HG03280 (cell line): Measurements from ENCODE around the gene NUSAP1.
"Not testable (repeated sequence)": the region's sequence is repeated elsewhere in the genome, so short reads cannot be mapped to it uniquely, and the experiment has no call there.

ENCODE experiments used
- ATAC-seq: cut with Tn5 transposase; IDR thresholded peaks from one replicate; pipeline ENCODE4 v1.9.1; 2021; ENCODE audit warnings: mild to moderate bottlenecking, moderate library complexity; ENCODE audit not compliant: unreplicated experiment

Gene NUSAP1

DNA sequence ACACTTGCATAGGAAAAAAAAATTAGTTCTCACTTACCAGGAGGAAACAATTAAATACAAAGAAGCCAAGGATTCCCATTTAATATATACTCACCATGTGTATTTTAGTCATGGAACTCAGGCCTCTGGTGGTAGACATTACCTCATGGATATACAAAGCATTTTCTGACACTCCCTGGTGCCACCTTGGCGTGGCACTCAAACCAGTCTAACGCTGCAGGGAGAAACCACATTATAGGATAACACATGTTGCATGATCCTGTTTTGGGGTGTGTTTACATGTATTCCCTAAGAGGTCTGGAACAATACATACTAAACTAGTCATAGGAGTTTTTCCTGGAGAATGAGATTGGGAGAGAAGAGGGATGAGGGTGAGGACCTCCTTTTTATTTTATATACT is 78.3 kb downstream of the NUSAP1 start:
- no peak for ATAC-seq

DNA sequence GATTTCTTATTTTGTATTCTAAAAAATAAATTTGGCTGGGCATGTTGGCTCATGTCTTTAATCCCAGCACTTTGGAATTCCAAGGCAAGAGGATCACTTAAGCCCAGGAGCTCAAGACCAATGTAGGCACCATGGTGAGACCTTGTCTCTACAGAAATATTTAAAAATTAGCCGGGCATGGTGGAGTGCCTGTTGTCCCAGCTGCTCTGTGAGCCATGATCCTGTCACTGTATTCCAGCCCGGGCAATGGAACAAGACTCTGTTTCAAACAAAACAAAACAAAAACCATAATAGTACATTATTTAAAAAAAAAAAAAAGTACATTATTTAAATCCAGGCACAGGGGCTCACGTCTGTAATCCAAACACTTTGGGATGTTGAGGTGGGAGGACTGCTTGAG is 78.8 kb downstream of the NUSAP1 start:
- ATAC-seq, result no peak

DNA sequence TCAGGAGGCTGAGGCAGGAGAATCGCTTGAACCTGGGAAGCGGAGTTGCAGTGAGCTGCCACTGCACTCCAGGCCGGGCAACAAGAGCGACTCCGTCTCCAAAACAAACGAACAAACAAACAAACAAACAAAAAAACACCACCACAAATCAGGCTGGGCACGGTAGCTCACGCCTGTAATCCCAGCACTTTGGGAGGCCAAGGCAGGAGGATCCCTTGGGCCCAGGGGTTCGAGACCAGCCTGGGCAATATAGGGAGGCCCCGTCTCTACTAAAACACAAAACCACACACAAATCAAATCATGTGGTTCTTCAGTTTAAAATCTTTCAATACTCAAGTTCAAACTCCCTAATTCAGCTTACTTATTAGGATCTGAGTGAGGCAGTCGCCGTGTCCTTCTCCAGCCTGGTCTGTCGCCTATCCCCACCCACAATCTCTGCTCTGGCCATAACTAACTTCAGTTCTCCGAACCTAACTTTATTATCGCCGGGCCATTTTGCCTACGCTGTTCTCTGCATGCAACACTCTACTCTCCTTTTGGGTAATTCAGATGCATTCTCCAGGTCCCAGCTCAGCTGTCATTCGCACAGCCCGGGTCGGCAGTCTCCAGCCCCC is 83.6 kb downstream of the NUSAP1 start:
- ATAC-seq, result no peak

DNA sequence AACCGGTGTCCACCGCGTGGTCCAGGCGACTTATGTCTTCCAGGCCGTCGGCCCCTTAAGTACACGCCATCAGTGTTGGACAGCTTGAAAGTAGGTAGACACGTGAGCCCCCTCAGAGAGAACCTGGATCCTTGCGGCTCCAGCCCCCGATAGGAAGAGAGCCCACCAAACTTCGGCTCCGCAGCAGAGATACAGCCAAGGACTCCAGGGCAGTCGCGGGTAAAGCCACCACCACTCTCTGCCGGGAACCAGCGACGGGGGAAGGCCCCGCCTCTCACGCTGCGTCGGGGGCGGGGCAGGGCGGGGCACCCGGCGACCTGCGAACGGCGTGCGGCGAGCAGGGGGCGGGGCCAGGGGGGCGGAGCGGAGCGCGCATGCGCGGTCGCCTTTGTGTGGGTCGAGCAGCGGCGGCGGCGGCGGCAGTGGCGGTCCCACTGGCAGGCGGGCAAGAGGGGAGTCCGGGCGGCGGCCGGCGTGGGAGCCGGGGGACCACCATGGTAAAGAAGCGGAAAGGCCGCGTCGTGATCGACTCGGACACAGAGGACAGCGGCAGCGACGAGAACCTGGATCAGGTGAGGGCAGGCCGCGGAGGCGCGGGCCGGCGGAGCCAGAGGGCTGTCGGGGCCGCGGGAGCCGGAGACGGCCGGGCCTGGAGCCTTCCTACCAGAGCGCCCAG is 84.2 kb downstream of the NUSAP1 start, which contains the start of gene RTF1:
Gene RTF1, plus strand, starts transcription at position 354 of the 676 bp plus-strand sequence. Its CDS starts 21 bp downstream, at position 375.
- peak; percentile 80 for ATAC-seq

DNA sequence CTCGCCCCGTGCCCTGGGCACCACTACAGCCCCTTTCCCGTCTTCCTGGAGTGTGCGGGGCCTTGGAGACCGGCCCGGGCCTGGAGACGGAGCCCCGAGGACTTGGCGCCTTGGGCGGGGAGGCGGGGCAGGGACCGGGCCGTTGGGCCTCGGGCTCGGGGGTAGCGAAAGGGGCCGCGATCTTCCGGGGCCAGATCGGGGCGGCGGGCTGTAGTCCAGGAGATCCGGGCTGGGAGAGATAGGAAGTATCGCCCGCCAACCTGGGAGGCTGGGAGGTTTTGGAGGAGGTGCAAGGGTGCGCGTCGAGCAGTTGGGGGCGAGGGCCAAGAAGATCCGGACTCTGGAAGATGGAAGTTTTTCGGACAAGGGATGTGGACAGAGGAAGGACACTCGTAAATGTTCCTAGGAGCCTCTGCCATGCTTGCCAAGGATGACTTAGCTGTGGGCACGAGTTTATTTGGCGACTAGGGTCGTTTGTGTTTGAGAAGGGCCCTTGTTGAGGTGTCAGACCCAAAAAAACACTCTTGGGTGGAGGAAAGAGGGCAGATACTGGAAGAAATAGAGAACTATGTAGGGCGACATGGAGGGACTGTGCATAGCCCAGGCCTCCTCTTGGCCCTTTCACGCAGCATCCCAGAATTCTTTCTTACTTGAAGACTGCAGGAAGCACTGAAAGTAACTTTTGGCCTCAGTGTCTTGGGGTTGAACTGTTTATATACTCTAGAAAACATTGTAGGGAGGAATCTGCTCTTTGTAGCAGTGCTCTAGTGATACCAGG is 84.9 kb downstream of the NUSAP1 start:
- peak; percentile 41 for ATAC-seq

DNA sequence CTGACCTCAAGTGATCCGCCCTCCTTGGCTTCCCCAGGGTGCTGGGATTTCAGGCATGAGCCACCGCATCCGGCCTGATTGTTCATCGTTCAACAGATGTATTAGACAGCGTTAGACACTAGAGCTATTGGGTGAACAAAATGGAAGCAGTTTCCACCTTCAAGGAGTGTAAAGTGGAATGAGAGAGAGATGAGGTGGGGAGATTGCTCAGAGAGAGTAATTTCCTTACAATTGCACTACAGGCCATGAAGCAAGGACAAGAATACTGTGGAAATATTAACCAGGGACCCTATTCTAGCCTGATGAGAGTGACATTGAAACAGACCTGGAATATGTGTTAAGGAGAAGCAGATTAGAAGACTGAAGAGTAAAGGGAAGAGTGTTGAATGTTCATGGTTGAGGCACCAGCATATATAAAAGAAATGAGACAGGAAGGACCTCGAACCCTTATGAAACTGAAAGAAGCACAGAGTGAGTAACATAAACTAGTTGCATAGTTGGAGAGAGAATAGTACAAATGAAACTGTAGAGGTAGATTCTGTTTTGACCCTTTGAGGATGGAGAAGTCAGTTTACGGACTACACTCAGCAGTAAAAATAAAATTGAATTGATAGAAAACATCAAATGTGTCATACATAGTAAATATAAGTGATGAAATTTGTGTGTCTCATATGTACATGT is 91.4 kb downstream of the NUSAP1 start:
- ATAC-seq, result peak; percentile 74

DNA sequence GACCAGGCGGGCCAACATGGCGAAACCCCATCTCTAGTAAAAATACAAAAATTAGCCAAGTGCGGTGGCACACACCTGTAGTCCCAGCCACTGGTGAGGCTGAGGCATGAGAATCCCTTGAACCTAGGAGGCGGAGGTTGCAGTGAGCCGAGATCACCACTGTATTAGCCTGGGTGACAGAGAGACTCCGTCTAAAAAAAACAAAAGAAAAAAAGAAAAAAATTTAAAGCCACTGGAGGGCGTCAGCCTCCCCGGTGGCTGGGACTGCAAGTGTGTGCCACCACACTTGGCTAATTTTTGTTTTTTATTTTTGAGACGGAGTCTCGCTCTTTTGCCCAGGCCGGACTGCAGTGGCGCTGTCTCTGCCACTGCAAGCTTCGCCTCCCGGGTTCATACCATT is 92.1 kb downstream of the NUSAP1 start:
- ATAC-seq, result no peak

DNA sequence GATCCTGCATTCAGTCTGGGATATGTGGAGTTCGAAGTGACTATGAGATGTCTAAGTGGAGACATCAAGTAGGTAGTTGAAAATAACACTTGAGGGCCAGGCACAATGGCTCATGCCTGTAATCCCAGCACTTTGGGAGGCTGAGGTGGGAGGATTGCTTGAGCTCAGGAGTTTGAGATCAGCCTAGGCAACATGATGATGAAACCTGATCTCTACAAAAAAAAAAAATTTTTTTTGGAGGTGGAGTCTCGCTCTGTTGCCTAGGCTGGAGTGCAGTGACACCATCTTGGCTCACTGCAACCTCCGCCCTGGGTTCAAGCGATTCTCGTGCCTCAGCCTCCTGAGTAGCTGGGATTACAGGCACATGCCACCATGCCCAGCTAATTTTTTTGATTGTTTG is 93.2 kb downstream of the NUSAP1 start:
- not testable (repeated sequence) for ATAC-seq

DNA sequence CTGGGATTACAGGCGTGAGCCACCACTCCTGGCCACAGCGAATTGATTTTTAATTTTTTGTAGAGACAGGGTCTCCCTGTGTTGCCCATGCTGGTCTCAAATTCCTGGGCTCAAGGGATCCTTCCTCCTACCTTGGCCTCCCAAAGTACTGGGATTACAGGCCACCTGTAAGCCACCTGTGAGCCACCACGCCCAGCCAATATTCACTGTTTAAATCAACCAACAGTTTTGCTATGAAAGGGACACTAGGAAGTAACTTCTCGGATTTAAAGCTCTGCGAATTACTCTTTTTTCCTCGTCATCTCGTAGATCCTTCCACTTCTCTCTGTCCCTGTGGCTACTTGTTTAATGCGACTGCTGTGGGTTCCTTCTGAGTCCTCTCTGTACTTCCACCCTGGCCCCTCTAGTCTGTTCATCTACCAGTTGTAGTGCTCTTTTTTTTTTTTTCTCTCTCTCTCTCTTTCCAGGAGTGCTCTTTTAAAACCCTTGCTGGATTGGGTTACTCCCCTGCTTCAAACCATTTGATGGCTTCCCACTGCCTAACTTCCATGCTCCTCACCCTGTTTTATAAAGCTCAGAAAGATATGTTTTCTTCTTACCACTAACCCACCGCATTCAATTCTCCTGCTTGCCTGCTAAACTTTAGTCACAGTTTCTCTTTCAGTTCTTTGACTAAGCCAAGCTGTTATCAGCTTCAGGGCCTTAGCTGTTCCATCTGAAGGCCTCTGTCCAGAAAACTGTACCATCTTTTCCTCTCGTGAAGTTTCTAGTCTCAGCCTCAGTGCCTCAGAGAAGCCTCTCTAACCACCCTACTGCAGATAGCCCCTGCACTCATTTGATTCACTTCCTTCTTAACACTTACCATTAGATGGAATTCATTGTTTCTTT is 96.6 kb downstream of the NUSAP1 start:
- peak; percentile 65 for ATAC-seq
